HAP-1 (cell line): ENCODE measurements around the gene CCL1.

Source experiments
- DNase-seq, 2 experiments: peaks; one replicate each; pipeline ENCODE4 v3.0.0-alpha.2; 2016 to 2020; ENCODE audit warnings: low spot score in 2 of 2
- H3K27me3 ChIP-seq: fragments of 250-450 bp; sonication (Bioruptor Pico); 2 replicates; pipeline ENCODE4 v1.5.1; 2020; ENCODE audit warnings: low read depth, mild to moderate bottlenecking, moderate library complexity
- H3K36me3 ChIP-seq: fragments of 250-450 bp; sonication (Bioruptor Pico); replicated peaks from 2 replicates; pipeline ENCODE4 v1.5.1; 2020; ENCODE audit warnings: mild to moderate bottlenecking
- H3K4me1 ChIP-seq: fragments of 250-450 bp; sonication (Bioruptor Pico); 2 replicates; pipeline ENCODE4 v1.5.1; 2020; ENCODE audit warnings: mild to moderate bottlenecking
- H3K4me3 ChIP-seq: fragments of 250-450 bp; sonication (Bioruptor Pico); 2 replicates; pipeline ENCODE4 v1.5.1; 2020; ENCODE audit warnings: mild to moderate bottlenecking, moderate library complexity
- H3K9me3 ChIP-seq: fragments of 250-450 bp; sonication (Bioruptor Pico); 2 replicates; pipeline ENCODE4 v1.5.1; 2020; ENCODE audit warnings: mild to moderate bottlenecking, moderate library complexity
- in situ Hi-C: fragments of 300-500 bp; cut with MboI; formaldehyde crosslinking; loops from 3 replicates; pipeline ENCODE4 v1.14.3; 2020; ENCODE audit warnings: low sequenced_read_pairs, inconsistent platforms, mixed read lengths

Gene CCL1

GRCh38 chr17:34364751-34365150, 1.7 kb upstream of the CCL1 start:
- in situ Hi-C loops: loop anchor here (25.0 kb wide), 1 partner anchor 577 kb away; no protein-coding TSS in a partner anchor
- DNase-seq: no peak
- no peaks in the 10 kb centered on the region for H3K9me3 ChIP-seq
- no peaks in the 10 kb centered on the region for H3K27me3 ChIP-seq
- no peaks in the 10 kb centered on the region for H3K4me1 ChIP-seq
- no peak overlapping the region for H3K4me3 ChIP-seq
- no peaks in the 10 kb centered on the region for H3K36me3 ChIP-seq

DNA sequence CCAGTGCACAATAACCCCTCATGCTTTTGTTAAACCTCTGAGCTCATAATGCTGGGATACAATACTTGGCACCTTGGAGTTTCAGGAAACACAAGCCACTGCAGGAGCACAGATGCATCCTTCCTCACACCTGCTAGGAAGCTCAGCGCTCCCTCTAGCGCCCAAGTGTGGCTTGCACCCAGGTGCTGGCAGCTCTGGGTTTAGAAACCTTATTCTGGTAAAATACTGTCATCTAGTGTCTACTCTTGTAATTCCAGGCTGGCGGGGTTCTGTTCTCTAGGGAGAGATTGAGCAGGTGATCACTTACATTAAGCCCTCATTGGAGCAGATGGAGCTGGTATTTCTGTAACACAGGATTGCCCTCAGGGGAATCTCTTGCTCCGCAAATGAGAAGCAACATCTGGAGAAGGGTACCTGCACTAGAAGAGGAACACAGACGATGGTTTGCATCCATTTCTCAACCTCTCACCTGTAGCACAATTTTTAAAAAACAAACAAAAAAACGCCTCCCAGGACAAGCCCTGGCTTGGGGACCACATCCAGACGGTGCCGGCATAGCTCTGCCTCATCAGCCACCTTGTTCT, 1.5 kb downstream of the CCL1 start:
- DNase-seq: peak; percentile 65 to 90
- Histone ChIP-seq H3K36me3 (no peaks in the 10 kb centered on the region), H3K4me3 (no peak overlapping the region), H3K4me1 (no peaks in the 10 kb centered on the region), H3K9me3 (no peaks in the 10 kb centered on the region), H3K27me3 (no peaks in the 10 kb centered on the region)
- in situ Hi-C loops: loop anchor here (25.0 kb wide), 1 partner anchor 574 kb away; no protein-coding TSS in a partner anchor

- DNase-seq: no peak
- Histone ChIP-seq H3K36me3 (no peaks in the 10 kb centered on the region), H3K4me3 (no peak overlapping the region), H3K9me3 (no peaks in the 10 kb centered on the region), H3K4me1 (no peaks in the 10 kb centered on the region), H3K27me3 (no peaks in the 10 kb centered on the region)
- in situ Hi-C loops: loop anchor here (25.0 kb wide), 1 partner anchor 573 kb away; no protein-coding TSS in a partner anchor
Observed at GRCh38 chr17:34360601-34361270, 2.3 kb downstream of the CCL1 start.

GRCh38 chr17:34358631-34359030, 4.4 kb downstream of the CCL1 start:
- H3K9me3 ChIP-seq: no peaks in the 10 kb centered on the region
- in situ Hi-C loops: loop anchor here (5.0 to 25.0 kb wide), 2 partner anchors 156 to 571 kb away; no protein-coding TSS in a partner anchor
- no peaks in the 10 kb centered on the region for H3K27me3 ChIP-seq

DNA sequence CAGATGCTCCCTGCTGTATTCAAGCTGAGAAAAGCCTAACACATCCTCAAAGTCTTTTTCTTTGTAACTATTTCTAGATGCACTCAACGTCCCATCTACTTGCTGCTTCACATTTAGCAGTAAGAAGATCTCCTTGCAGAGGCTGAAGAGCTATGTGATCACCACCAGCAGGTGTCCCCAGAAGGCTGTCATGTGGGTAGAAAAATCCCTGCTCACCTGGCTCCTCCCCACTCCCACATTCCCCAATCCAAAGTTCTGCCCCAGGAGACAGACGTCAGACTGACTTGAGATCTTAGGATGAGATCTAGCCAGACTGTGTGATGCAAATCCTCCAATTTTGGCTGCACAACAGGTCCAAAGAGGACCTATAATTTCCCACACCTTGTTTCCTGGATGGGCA, 5.6 kb downstream of the CCL1 start:
- DNase-seq: no peak
- Histone ChIP-seq H3K27me3 (no peaks in the 10 kb centered on the region), H3K36me3 (no peaks in the 10 kb centered on the region), H3K4me1 (no peaks in the 10 kb centered on the region), H3K9me3 (no peaks in the 10 kb centered on the region), H3K4me3 (no peak overlapping the region)
- in situ Hi-C loops: loop anchor here (5.0 to 25.0 kb wide), 2 partner anchors 155 to 570 kb away; no protein-coding TSS in a partner anchor

More at GRCh38 chr17:34358631-34359030, 4.4 kb downstream of the CCL1 start:
- Histone ChIP-seq H3K36me3 (no peaks in the 10 kb centered on the region), H3K4me3 (no peak overlapping the region), H3K4me1 (no peaks in the 10 kb centered on the region)
- no peak for DNase-seq

DNA sequence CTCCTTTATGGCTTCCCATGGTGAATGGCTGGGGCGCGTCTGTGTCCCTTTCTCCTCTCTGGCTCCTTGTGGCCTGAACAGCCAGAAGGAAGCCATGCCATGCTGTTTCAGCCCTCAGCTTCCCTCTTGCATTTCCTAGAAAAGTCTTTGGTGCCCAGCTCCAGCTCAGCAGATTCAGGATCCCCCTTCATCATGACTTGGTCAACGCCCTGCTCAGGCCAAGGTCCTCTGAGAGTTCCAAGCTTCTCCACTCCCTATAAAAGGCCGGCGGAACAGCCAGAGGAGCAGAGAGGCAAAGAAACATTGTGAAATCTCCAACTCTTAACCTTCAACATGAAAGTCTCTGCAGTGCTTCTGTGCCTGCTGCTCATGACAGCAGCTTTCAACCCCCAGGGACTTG, 6.8 kb downstream of the CCL1 start, which contains the start of gene CCL13:
CCL13 (plus strand) TSS at position 287 of the 400 bp plus-strand sequence; CDS start at position 334, 47 bp downstream.
- H3K36me3 ChIP-seq: no peaks in the 10 kb centered on the region
- DNase-seq: no peak
- no peak within 1 kb of the TSS for H3K4me3 ChIP-seq
- in situ Hi-C loops: loop anchor here (5.0 to 25.0 kb wide), 2 partner anchors 154 to 569 kb away; no protein-coding TSS in a partner anchor
- H3K27me3 ChIP-seq: no peaks in the 10 kb centered on the region
- no peaks in the 10 kb centered on the region for H3K4me1 ChIP-seq
- H3K9me3 ChIP-seq: no peaks in the 10 kb centered on the region

DNA sequence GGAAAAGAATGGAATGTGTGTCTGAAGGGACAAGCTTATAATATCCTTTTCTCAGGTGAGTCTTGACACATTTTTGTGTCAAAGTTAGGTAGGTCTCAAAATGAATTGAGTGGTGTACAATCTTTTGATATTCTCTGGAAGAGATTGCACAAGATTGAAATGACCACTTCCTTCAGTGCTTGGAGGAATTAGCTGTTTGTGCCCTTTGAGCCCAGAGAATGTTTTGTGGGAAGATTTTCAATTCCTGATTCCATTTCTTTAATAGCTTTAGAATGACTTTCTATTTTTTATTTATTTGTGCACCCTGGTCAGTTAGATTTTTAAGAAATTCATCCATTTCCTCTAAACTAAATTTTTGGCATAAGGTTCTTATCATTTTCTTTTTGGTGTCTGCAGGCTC, 8.4 kb downstream of the CCL1 start:
- Histone ChIP-seq H3K9me3 (no peaks in the 10 kb centered on the region), H3K27me3 (no peaks in the 10 kb centered on the region), H3K4me1 (no peaks in the 10 kb centered on the region), H3K4me3 (no peak overlapping the region), H3K36me3 (no peaks in the 10 kb centered on the region)
- in situ Hi-C loops: loop anchor here (5.0 to 25.0 kb wide), 2 partner anchors 152 to 567 kb away; no protein-coding TSS in a partner anchor
- no peak for DNase-seq

DNA sequence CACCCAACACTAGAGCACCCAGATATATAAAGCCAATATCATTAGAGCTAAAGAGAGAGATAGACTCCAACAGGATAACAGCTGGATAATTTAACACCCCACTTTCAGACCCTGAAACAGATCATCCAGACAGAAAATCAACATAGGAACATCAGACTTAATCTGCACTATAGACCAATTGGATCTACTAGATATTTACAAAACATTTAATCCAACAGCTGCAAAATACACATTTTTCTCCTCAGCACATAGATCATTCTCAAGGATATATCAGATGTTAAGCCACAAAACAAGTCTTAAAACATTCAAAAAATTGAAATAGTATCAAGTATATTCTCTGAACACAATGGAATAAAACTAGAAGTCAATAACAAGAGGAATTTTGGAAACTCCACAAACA, 10.8 kb downstream of the CCL1 start:
- Histone ChIP-seq H3K9me3 (no peaks in the 10 kb centered on the region), H3K36me3 (no peaks in the 10 kb centered on the region), H3K4me3 (no peak overlapping the region), H3K27me3 (no peaks in the 10 kb centered on the region), H3K4me1 (no peaks in the 10 kb centered on the region)
- in situ Hi-C loops: loop anchor here (25.0 kb wide), 1 partner anchor 565 kb away; no protein-coding TSS in a partner anchor
- DNase-seq: no peak

- no peak overlapping the region for H3K4me3 ChIP-seq
- no peaks in the 10 kb centered on the region for H3K27me3 ChIP-seq
- no peak for DNase-seq
- H3K4me1 ChIP-seq: no peaks in the 10 kb centered on the region
- no peaks in the 10 kb centered on the region for H3K36me3 ChIP-seq
- H3K9me3 ChIP-seq: no peaks in the 10 kb centered on the region
- in situ Hi-C loops: loop anchor here (25.0 kb wide), 1 partner anchor 564 kb away; no protein-coding TSS in a partner anchor
Observed at GRCh38 chr17:34351096-34351495, 11.9 kb downstream of the CCL1 start.

DNA sequence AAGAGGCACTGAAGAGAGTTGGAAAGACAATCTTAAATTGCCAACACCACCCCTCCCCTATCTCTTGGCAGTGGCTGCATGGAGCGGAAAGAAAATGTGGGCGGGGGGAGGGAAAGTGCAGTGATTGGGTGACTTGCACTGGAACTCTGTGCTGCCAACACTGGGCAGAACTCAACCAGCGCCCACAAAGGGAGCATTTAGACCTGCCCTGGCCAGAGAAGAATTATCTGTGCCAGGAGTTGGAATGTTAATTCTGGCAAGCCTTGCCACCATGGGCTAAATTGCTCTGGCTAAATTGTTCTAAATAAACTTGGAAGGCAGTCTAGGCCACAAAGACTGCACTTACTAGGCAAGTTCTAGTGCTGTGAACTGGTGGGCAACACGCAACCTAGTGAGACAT, 13.3 kb downstream of the CCL1 start:
- H3K9me3 ChIP-seq: no peaks in the 10 kb centered on the region
- no peak overlapping the region for H3K4me3 ChIP-seq
- no peak for DNase-seq
- H3K27me3 ChIP-seq: no peaks in the 10 kb centered on the region
- no peaks in the 10 kb centered on the region for H3K4me1 ChIP-seq
- in situ Hi-C loops: loop anchor here (25.0 kb wide), 1 partner anchor 562 kb away; no protein-coding TSS in a partner anchor
- H3K36me3 ChIP-seq: no peaks in the 10 kb centered on the region

- no peak for DNase-seq
- Histone ChIP-seq H3K4me3 (no peak overlapping the region), H3K27me3 (no peaks in the 10 kb centered on the region), H3K9me3 (no peaks in the 10 kb centered on the region), H3K36me3 (no peaks in the 10 kb centered on the region), H3K4me1 (no peaks in the 10 kb centered on the region)
- in situ Hi-C loops: no loop called here
Observed at GRCh38 chr17:34347063-34347462, 16.0 kb downstream of the CCL1 start.

DNA sequence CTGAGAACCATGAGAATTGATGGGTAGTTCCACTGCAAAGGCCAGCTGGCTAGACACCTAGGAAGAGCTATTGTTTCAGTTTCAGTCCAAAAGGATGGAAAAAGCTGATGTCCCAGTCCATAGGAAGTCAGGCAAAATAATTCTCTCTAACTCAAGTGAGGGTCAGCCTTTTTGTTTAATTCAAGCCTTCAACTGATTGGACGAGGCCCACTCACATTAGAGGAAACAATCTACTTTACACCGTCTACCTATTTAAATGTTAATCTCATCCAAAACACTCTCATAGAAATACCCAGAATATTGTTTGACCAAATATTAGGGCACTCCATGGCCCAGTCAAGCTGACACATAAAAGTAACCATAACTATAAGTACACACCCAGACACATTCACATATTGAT, 21.1 kb downstream of the CCL1 start:
- Histone ChIP-seq H3K27me3 (no peaks in the 10 kb centered on the region), H3K9me3 (no peaks in the 10 kb centered on the region), H3K4me3 (no peak overlapping the region), H3K4me1 (no peaks in the 10 kb centered on the region), H3K36me3 (no peaks in the 10 kb centered on the region)
- in situ Hi-C loops: no loop called here
- no peak for DNase-seq

- in situ Hi-C loops: no loop called here
- Histone ChIP-seq H3K27me3 (no peaks in the 10 kb centered on the region), H3K4me3 (no peak overlapping the region), H3K4me1 (no peaks in the 10 kb centered on the region), H3K36me3 (no peaks in the 10 kb centered on the region), H3K9me3 (no peaks in the 10 kb centered on the region)
- DNase-seq: no peak
Observed at GRCh38 chr17:34339138-34339770, 23.8 kb downstream of the CCL1 start.

- Histone ChIP-seq H3K9me3 (no peaks in the 10 kb centered on the region), H3K27me3 (no peaks in the 10 kb centered on the region), H3K4me1 (no peaks in the 10 kb centered on the region), H3K4me3 (no peak overlapping the region), H3K36me3 (no peaks in the 10 kb centered on the region)
- in situ Hi-C loops: no loop called here
- no peak for DNase-seq
Observed at GRCh38 chr17:34337701-34338100, 25.3 kb downstream of the CCL1 start.
